Neural cell (in vitro differentiated cells): Measurements from ENCODE around the gene MOSMO.

ENCODE experiments used
- CTCF ChIP-seq: fragments of 450-650 bp; IDR thresholded peaks from 2 replicates; pipeline ENCODE4 v1.5.1; 2014; ENCODE audit warnings: antibody characterized with exemption, mild to moderate bottlenecking, moderate library complexity; ENCODE audit not compliant: poor library complexity, severe bottlenecking
- EZH2 ChIP-seq: fragments of 200-600, 300-800 bp; shearing (Covaris generic), sonication (generic); IDR thresholded peaks from 2 replicates; pipeline ENCODE4 v1.6.1; 2014; ENCODE audit warnings: antibody characterized with exemption, low read length, borderline replicate concordance, mild to moderate bottlenecking; ENCODE audit not compliant: insufficient read depth, poor library complexity, severe bottlenecking
- REST ChIP-seq: IDR thresholded peaks from 2 replicates; pipeline ENCODE4 v1.6.1; 2012; ENCODE audit warnings: borderline replicate concordance

- TF ChIP-seq EZH2 = no peak
- TF ChIP-seq CTCF = no peak
- TF ChIP-seq REST = no peak
Measured at GRCh38 chr16:22081050-22081449, 73.1 kb downstream of the MOSMO start.
